HEK293 (cell line): Measurements from ENCODE around the gene HES2.

ENCODE experiments used
- CTCF ChIA-PET: fragments of 350-600 bp; formaldehyde crosslinking; extraction: SDS; loops from one replicate; lab custom pipeline; 2021; ENCODE audit warnings: antibody characterized with exemption; lab: Yijun Ruan, JAX
- POLR2A ChIA-PET: fragments of 300-600 bp; formaldehyde crosslinking; extraction: SDS; loops from one replicate; lab custom pipeline; 2020; ENCODE audit warnings: antibody characterized with exemption, inconsistent platforms; lab: Yijun Ruan, JAX
- H3K27ac ChIP-seq: fragments of 200-500 bp; sonication (Bioruptor generic); 2 replicates; pipeline ENCODE4 v1.5.1; 2014; ENCODE audit warnings: low read depth, low read length, control low read depth, inconsistent platforms; ENCODE audit errors: extremely low read depth
- H3K36me3 ChIP-seq, 2 experiments: fragments of 200-500 bp in 1 of 2; sonication (Bioruptor generic) in 1 of 2; 1 replicate in 1 of 2; 2 replicates in 1 of 2; pipeline ENCODE4 v1.5.1; 2014 to 2017; ENCODE audit warnings: inconsistent platforms in 2 of 2, low read length in 2 of 2; ENCODE audit not compliant: control insufficient read depth in 2 of 2, insufficient read depth in 1 of 2
- H3K4me1 ChIP-seq: fragments of 200-500 bp; sonication (Bioruptor generic); 2 replicates; pipeline ENCODE4 v1.5.1; 2014; ENCODE audit warnings: mild to moderate bottlenecking, low read length, inconsistent platforms; ENCODE audit not compliant: control insufficient read depth, insufficient read depth
- H3K4me3 ChIP-seq: 2 replicates; pipeline ENCODE4 v1.5.1; 2011; ENCODE audit warnings: low read depth, mild to moderate bottlenecking, control low read depth, low read length, moderate library complexity
- H3K9me3 ChIP-seq: fragments of 200-500 bp; sonication (Bioruptor generic); 2 replicates; pipeline ENCODE4 v1.5.1; 2014; ENCODE audit warnings: low read depth, low read length, inconsistent platforms; ENCODE audit not compliant: control insufficient read depth, insufficient read depth
- EGR2 ChIP-seq: fragments of 450-650 bp; formaldehyde crosslinking; IDR thresholded peaks from 2 replicates; pipeline ENCODE4 v1.5.1; 2016; ENCODE audit warnings: low read depth, missing biosample characterization, missing genetic modification characterization
- FEZF1 ChIP-seq: fragments of 450-650 bp; formaldehyde crosslinking; IDR thresholded peaks from 2 replicates; pipeline ENCODE4 v1.5.1; 2016; ENCODE audit warnings: missing biosample characterization, missing genetic modification characterization
- HIC1 ChIP-seq: fragments of 450-650 bp; formaldehyde crosslinking; IDR thresholded peaks from 2 replicates; pipeline ENCODE4 v1.5.1; 2016; ENCODE audit warnings: missing biosample characterization, missing genetic modification characterization
- KLF17 ChIP-seq: fragments of 450-650 bp; formaldehyde crosslinking; IDR thresholded peaks from 2 replicates; pipeline ENCODE4 v1.5.1; 2016; ENCODE audit warnings: missing biosample characterization, missing genetic modification characterization
- MEIS1 ChIP-seq: sonication (generic); formaldehyde crosslinking; IDR thresholded peaks from 2 replicates; pipeline ENCODE4 v1.8.1; 2022; ENCODE audit warnings: missing genetic modification reagents, mild to moderate bottlenecking, borderline replicate concordance
- PRDM10 ChIP-seq: fragments of 450-650 bp; formaldehyde crosslinking; IDR thresholded peaks from 2 replicates; pipeline ENCODE4 v1.5.1; 2016; ENCODE audit warnings: missing biosample characterization, missing genetic modification characterization
- PRDM4 ChIP-seq: fragments of 450-650 bp; formaldehyde crosslinking; IDR thresholded peaks from 2 replicates; pipeline ENCODE4 v1.5.1; 2017; ENCODE audit warnings: missing biosample characterization, missing genetic modification characterization
- SCRT2 ChIP-seq: fragments of 450-650 bp; formaldehyde crosslinking; IDR thresholded peaks from 2 replicates; pipeline ENCODE4 v1.5.1; 2016; ENCODE audit warnings: missing biosample characterization, missing genetic modification characterization
- SP2 ChIP-seq: fragments of 450-650 bp; formaldehyde crosslinking; IDR thresholded peaks from 2 replicates; pipeline ENCODE4 v1.5.1; 2016; ENCODE audit warnings: missing biosample characterization, missing genetic modification characterization
- ZBTB11 ChIP-seq: fragments of 450-650 bp; formaldehyde crosslinking; conservative IDR thresholded peaks from 2 replicates; pipeline ENCODE4 v1.5.1; 2016; ENCODE audit warnings: low read depth, missing biosample characterization, missing genetic modification characterization
- ZBTB17 ChIP-seq: fragments of 450-650 bp; formaldehyde crosslinking; IDR thresholded peaks from 2 replicates; pipeline ENCODE4 v1.5.1; 2016; ENCODE audit warnings: missing biosample characterization, missing genetic modification characterization
- ZFHX2 ChIP-seq: fragments of 450-650 bp; formaldehyde crosslinking; conservative IDR thresholded peaks from 2 replicates; pipeline ENCODE4 v1.5.1; 2016; ENCODE audit warnings: missing biosample characterization, missing genetic modification characterization
- ZIC2 ChIP-seq: fragments of 450-650 bp; formaldehyde crosslinking; IDR thresholded peaks from 2 replicates; pipeline ENCODE4 v1.5.1; 2016; ENCODE audit warnings: missing biosample characterization, missing genetic modification characterization
- ZNF174 ChIP-seq: fragments of 450-650 bp; formaldehyde crosslinking; IDR thresholded peaks from 2 replicates; pipeline ENCODE4 v1.5.0; 2017; ENCODE audit warnings: missing biosample characterization, mild to moderate bottlenecking, missing genetic modification characterization
- ZNF184 ChIP-seq: fragments of 450-650 bp; IDR thresholded peaks from 2 replicates; pipeline ENCODE4 v1.5.1; 2018; ENCODE audit warnings: missing biosample characterization, mild to moderate bottlenecking, missing genetic modification characterization
- ZNF423 ChIP-seq: fragments of 450-650 bp; formaldehyde crosslinking; IDR thresholded peaks from 2 replicates; pipeline ENCODE4 v1.5.1; 2016; ENCODE audit warnings: missing biosample characterization, missing genetic modification characterization
- ZNF510 ChIP-seq: fragments of 450-650 bp; formaldehyde crosslinking; IDR thresholded peaks from 2 replicates; pipeline ENCODE4 v1.5.1; 2018; ENCODE audit warnings: mild to moderate bottlenecking, missing genetic modification characterization, missing biosample characterization; ENCODE audit not compliant: insufficient replicate concordance
- ZNF521 ChIP-seq: fragments of 450-650 bp; formaldehyde crosslinking; IDR thresholded peaks from 2 replicates; pipeline ENCODE4 v1.5.1; 2017; ENCODE audit warnings: missing biosample characterization, mild to moderate bottlenecking, missing genetic modification characterization
- ZNF558 ChIP-seq: fragments of 450-650 bp; formaldehyde crosslinking; IDR thresholded peaks from 2 replicates; pipeline ENCODE4 v1.5.1; 2016; ENCODE audit warnings: missing biosample characterization, missing genetic modification characterization
- ZNF645 ChIP-seq: fragments of 450-650 bp; formaldehyde crosslinking; IDR thresholded peaks from 2 replicates; pipeline ENCODE4; 2016; ENCODE audit warnings: missing biosample characterization, missing genetic modification characterization
- ZNF677 ChIP-seq: fragments of 450-650 bp; IDR thresholded peaks from 2 replicates; pipeline ENCODE4 v1.5.0; 2018; ENCODE audit warnings: missing biosample characterization, mild to moderate bottlenecking, missing genetic modification characterization, moderate library complexity
- ZNF791 ChIP-seq: fragments of 450-650 bp; formaldehyde crosslinking; IDR thresholded peaks from 2 replicates; pipeline ENCODE4 v1.5.1; 2016; ENCODE audit warnings: missing biosample characterization, missing genetic modification characterization

Gene HES2

GRCh38 chr1:6427441-6428390 is 8.0 kb upstream of the HES2 start:
- Histone ChIP-seq H3K4me3 (no peak overlapping the region), H3K9me3 (no peaks in the 10 kb centered on the region), H3K36me3 (no peaks in the 10 kb centered on the region), H3K27ac (no peak overlapping the region), H3K4me1 (no peaks in the 10 kb centered on the region; the same call in 1 of the 2 replicates)
- CTCF ChIA-PET, result interaction anchor here (0.5 to 1.9 kb wide), 3 partner anchors 10 to 22 kb away, joined by 3 to 9 read pairs (median 4); no protein-coding TSS in a partner anchor
- POLR2A ChIA-PET, result no interaction called here
- TF ChIP-seq PRDM10 (tag by site-specific recombination), result peak; percentile 100
- peak; percentile 77 for TF ChIP-seq ZIC2 (tag by site-specific recombination)
- peak; percentile 78 for TF ChIP-seq SCRT2
- TF ChIP-seq ZNF510 (tag by site-specific recombination), result no peak
- TF ChIP-seq MEIS1 (CRISPR knock-in tag), result no peak
- peak; percentile 70 for TF ChIP-seq ZBTB17
- no peak for TF ChIP-seq ZNF677 (tag by site-specific recombination)
- no peak for TF ChIP-seq ZNF521 (tag by site-specific recombination)
- TF ChIP-seq ZFHX2, result peak; percentile 85
- no peak for TF ChIP-seq ZNF423
- TF ChIP-seq KLF17 (tag by site-specific recombination), result peak; percentile 91
- no peak for TF ChIP-seq ZNF174
- no peak for TF ChIP-seq PRDM4 (tag by site-specific recombination)
- TF ChIP-seq ZNF791, result no peak
- TF ChIP-seq SP2 (tag by site-specific recombination), result peak; percentile 50
- TF ChIP-seq ZBTB11 (tag by site-specific recombination), result no peak
- no peak for TF ChIP-seq ZNF645 (tag by site-specific recombination)
- TF ChIP-seq HIC1 (tag by site-specific recombination), result no peak
- no peak for TF ChIP-seq ZNF558 (tag by site-specific recombination)
- no peak for TF ChIP-seq ZNF184
- no peak for TF ChIP-seq FEZF1 (tag by site-specific recombination)
- TF ChIP-seq EGR2 (tag by site-specific recombination), result peak; percentile 58; the same call in 1 of the 2 replicates
